Activated effector memory CD4-positive, alpha-beta T cell treated with anti-CD3 and anti-CD28 coated beads, Interleukin-2, amount 50 U/mL, for 16 hours (primary cell): Measurements from ENCODE around the gene FCER1G.

ENCODE experiments used
- DNase-seq: peaks from one replicate; pipeline ENCODE4 v3.0.0-alpha.2; 2020

Gene FCER1G

GRCh38 chr1:161189036-161189435 is 26.1 kb upstream of the FCER1G start:
- no peak for DNase-seq

- DNase-seq: no peak
These were observed 24.1 kb upstream of the FCER1G start for GRCh38 chr1:161190962-161191521.

DNA sequence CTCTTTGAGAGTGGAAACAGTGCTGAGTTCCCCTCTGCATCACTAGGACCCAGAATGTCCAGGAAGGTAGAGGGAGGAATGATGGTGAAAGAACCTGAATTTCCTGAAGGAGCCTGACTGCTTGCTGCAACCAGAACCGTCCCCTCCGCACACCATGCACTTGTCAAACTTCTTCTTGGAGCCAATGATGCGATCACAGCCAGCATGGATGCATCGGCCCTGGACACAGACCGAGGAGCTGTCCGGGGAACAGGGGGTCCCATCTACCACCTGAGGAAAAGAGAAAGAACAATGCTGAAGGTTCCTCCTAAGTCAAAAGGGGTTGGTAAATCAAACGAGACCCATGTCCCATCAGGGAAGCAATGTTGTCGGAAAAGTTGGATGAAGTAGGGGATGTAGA is 23.1 kb upstream of the FCER1G start:
- DNase-seq: no peak

DNA sequence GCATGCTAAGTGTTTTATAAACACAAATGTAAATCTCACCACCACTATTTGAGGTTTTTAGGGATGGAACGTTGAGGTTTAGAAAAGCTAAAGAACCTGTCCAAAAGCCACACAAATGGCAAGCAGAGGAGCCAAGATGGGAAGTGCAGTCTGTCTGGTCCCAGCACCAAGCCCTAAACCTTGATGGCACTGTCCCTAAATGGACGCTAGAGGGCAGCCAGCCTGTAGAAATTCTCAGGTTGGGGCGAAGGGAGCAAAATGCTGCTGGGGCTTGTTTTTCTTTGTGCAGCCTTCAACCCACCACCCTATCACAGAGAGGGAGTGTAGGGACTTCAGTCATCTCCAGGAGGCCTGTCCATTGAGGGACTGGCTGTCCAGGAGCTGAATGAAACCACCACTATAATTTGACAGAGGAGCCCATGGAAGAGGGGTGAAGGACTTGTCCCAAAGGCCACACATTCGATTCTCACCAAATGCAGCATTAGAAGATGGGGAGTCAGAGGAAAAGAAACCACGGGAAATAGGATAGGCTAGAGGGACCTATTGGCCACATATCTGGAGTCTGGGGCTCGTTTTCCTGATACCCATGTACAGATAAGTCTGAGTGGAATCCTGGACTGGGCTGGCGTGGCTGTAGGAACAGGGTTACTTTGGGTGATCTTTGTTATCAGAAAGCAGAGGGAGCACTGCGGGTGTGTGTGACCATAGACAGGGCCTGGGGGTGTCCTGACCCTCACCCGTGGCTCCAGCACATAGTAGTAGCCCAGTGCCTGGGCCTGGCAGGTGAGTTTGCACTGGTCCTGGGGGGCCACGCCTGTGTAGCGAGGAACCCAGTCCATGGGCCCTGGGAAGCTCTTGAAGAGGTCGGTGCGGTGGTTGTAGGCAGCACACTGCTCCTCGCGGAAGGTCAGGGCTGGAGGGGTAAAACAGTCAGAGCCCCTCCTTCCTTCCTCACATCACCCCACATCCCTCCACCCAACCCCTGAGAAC is 22.3 kb upstream of the FCER1G start:
- DNase-seq: peak; percentile 87

- DNase-seq: no peak
These were observed 21.4 kb upstream of the FCER1G start for GRCh38 chr1:161193561-161194235.

- DNase-seq: no peak
These were observed 19.9 kb upstream of the FCER1G start for GRCh38 chr1:161195171-161195570.

- no peak for DNase-seq
These were observed 19.0 kb upstream of the FCER1G start for GRCh38 chr1:161196111-161196510.

DNA sequence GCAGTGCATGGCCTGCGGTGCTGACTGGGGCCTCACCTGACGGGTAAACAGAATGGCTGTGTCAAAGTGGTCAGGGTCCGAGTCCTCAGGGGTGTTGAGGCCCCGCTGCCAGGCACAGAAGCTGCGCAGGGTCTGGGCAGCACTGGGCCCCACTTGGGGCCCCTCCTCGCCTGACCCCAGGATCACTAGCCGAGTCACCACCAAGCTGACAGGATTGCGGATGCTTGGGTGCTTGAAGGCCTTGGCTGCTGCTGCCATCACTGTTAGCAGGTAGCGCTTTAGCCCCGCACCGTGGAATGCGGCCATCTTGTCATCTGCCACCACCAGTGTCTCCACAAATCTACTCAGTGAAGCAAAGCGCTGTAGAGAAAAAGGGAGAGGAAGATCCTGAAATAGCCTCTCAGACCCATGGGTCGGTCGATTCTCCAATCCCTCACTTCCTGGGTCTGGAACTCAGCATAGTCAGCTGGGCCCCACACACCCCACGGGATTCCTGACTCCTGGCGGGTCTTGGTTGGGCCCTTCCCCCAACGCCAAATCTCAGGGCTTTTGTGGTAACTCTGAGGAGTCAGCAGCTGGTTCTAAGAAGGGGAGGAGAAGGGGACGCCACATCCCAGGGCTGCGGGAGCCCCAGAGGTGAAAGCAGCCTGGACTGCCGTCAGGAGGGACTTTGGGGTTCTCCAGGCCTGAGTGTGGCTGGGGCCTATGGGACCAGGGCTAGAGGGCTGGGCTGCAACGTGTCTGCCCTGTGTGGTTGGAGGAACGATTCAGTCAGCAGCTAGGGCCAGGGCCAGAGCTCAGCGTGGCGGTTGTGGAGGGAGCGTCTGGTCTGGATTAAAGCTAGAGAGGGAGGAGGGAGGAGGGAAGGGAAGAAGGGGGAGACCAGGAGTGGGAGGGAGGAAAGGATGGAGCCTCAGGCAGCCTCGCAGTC is 18.3 kb upstream of the FCER1G start:
- no peak for DNase-seq

- DNase-seq: no peak
These were observed 17.4 kb upstream of the FCER1G start for GRCh38 chr1:161197560-161198193.

GRCh38 chr1:161198194-161198896 is 16.8 kb upstream of the FCER1G start:
- DNase-seq: no peak

DNA sequence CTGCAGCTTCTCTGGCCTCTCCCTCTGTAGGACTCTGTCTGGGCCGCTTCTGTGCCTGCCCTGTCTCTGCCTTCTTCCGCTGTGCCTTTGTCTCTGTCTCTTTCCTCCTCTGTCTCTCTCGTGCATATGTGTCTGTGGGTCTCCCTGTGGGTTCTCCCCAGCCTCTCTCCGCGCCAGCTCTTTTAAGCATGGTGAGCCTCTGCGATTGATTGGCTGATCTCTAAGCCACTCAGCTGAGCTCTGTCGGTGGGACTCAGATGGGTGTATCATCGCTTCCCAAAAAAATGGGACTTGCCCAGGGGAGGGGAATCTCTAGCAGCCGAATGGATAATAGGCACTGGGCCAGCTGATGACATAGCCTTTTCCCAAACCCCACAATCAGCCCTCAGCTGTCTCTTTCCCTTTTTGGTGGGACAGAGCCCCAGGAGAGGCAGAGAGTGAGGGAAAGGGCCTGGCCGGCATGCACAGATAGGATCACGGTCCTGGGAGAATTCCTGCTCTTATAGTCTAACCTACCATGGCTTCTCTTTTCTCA is 16.1 kb upstream of the FCER1G start, which contains the start of gene ADAMTS4:
Gene ADAMTS4, minus strand, starts transcription at position 158 of the 535 bp plus-strand sequence. CDS start 427 bp downstream, outside the sequence.
- DNase-seq: no peak

GRCh38 chr1:161199506-161200139 is 15.5 kb upstream of the FCER1G start:
- DNase-seq: no peak

DNA sequence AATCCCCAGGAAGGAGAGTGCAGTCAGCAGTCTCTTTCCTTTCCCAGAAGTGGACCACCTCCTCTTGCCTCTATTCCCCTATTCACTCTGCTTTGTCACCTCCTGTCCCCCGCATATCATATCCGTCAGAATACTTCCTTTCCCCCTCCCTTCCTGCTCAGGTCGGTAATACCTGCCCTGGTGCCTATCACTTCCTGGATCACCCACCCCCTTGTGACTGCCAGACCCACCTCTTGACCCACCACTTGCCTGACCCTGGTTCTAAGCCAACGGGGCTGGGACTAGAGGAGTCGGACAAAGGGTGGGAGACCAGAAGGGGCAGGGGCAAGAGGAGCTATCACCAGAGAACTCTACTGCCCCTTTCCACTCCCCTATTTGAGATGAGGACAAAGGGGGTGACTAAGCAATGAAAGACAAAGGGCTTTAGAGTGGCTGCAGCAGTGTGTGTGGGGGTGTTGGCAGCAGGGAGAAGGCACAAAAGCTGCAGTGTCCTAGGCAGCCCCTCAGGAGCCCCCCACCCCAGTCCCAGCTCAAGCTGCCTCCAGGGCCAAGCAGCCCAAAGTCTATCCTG is 14.6 kb upstream of the FCER1G start:
- DNase-seq: no peak

DNA sequence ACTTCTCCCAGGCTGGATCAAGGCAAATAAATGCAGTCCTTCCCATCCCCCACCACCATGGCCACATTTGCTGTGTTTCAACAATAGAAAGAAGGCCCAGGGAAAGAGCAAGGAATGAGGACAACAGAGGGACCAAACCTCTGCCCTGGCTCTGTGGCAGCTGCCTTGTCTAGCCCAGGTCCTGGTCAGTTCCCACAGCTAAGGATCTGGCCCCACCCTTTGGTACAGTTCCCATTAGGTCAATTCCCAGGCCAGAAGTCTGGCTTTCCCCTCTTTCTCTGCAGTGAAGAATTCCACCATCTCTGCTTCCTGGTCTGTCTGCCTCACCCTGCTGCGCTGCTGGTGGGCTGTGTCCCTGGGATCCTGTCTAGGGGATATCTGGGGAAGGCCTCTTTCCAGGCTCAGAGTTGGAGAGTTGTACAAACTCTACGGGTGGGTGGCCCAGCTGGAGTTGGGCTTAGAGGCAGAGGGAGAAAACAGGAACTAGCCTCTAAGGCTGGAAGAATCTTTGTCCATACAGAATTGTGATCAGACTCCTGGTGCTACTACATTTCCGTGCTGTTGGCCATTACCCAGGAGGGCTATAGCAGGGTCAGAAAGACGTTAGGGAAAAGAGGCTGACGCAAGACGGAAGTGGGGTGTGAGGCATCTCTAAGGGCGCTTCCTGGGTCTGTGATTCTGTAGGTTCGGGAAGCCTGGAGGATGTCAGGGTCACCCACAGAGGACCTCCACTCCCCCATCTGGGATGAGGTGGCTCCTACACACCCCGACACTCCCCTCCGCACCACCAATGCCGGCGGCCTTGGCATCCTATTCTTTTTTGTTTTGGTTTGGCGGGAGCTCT is 13.9 kb upstream of the FCER1G start:
- no peak for DNase-seq

DNA sequence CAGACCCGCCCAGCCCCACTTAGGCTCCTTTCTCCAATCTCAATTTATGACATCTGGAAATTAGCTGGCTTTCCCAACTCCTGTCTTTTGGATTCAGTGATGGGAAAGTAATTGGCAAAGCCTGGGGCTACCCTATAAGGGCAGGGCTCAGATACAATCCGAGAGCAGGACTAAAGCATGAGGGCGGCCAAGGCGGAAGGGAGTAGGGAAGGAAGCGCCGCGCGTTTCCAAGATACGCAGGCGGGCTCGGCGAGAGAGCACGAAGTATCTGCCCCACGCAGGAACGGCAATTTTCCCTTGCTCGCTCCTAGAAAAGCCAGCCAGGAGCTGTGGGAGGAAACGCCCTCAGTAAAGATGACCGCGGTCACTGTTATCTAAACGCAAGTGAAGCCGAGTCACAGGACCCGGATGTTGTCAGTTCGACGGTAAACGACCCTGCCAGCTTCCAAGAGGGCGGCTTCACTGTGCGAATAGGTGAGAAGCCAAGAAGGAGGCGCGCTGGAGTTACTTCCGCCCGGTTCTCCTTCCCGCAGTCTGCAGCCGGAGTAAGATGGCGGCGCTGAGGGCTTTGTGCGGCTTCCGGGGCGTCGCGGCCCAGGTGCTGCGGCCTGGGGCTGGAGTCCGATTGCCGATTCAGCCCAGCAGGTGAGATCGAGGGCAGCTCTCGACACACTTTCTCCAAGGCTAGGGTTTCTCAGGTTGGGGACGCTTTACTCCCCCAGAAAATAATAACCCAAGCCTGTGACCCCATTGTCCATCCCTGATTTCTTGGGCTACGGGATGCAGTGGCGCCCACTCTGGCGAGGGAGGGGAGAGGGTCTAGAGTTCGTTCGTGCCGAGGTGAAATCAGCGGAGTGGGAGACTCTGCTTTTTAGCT is 13.0 kb upstream of the FCER1G start, which contains the start of gene NDUFS2:
Gene NDUFS2, plus strand, starts transcription at position 532 of the 877 bp plus-strand sequence. Its CDS starts 19 bp downstream, at position 551.
- peak; percentile 98 for DNase-seq

DNA sequence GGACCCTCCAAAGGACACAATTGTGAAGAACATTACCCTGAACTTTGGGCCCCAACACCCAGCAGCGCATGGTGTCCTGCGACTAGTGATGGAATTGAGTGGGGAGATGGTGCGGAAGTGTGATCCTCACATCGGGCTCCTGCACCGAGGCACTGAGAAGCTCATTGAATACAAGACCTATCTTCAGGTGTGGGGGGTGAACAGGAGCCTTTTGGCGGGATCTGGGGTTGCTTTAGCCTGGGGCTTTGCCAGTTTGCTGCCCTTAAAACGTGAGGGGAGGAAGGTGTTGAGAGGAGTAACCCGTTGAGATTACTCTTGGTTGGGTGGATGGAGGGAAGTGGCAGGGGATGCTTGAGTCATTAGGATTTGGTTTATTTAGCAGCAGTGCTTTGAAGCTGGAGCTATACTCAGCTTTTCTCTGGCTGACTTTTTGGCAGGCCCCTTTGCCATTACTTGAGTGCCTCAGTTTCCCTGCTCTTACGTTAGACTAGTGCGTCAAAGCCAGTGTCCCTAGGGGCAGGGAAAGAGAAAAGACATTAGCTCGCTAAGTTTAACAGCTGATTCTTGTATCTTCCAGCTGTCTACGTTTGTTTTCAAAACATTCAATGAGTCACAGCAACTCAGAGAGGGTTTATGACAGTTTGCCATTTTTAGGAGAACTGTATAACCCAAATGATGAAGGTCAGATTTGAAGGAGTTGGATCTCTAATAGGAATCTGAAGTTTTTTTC is 8.5 kb upstream of the FCER1G start:
- no peak for DNase-seq

DNA sequence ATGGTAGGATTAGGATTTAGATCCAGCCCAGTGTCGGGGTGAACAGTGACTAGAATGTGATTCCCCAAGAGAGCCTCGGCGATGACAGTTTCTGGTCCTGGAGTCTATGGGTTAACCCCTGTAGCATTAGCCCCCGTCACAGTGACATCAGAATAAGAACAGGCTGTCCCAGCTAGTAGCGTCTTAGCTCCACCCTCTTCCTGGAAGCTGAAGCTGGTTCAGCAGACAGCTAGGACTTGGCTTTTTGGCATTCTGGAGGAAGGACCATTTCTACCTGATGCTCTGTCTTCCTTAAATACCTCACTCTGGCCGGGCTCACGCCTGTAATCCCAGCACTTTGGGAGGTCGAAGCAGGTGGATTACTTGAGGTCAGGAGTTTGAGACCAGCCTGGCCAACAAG is 7.9 kb upstream of the FCER1G start:
- DNase-seq: no peak
